RWPE1 (cell line): ENCODE results near the gene OR51E1.

Experiments used
- CTCF ChIA-PET: fragments of 350-600 bp; sonication (Branson Sonifier 250); formaldehyde crosslinking; extraction: SDS; loops from one replicate; lab custom pipeline; 2021; lab: Yijun Ruan, JAX
- POLR2A ChIA-PET: fragments of 400-600 bp; formaldehyde crosslinking; extraction: SDS; loops from one replicate; lab custom pipeline; 2020; ENCODE audit warnings: antibody characterized with exemption; ENCODE audit not compliant: low non-redundant PET; lab: Yijun Ruan, JAX
- DNase-seq: peaks from one replicate; pipeline ENCODE4 v3.0.0; 2012; ENCODE audit warnings: low spot score
- H3K27ac ChIP-seq: fragments of 450-650 bp; 2 replicates; pipeline ENCODE4 v1.5.1; 2017
- CTCF ChIP-seq: fragments of 450-650 bp; conservative IDR thresholded peaks from 2 replicates; pipeline ENCODE4 v1.5.1; 2017; ENCODE audit warnings: low read depth, mild to moderate bottlenecking

Gene OR51E1

DNA sequence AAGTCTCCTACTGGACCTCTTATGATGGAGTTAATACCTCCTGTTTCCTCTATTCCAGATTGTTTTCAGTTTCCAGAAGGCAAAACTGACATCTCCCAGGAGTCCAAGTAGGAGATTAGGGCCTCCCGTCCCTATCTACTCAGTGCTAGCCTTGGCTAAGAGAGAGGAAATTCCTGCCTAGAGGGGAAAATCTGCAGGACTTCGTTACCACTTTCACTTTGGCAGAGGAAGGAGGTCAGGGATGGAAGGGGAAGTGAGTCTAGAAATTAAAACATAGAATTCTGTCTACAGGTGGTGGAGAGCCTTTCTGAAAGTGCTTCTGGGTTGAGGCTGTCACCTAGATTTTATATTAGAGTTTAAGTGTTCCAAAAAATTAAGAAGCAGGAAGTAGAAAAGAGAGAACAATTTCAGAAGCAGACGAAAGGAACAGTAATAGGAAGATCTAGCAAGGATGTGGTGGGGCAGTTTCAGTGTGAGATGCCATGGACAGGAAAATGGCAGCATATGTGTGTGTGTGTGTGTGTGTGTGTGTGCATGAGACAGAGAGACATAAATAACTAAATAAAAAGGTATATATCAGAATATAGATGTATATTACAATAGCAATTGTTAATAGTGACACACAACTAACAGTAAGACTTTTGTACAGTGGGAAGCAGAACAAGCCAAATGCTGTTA, 33.4 kb upstream of the OR51E1 start:
- DNase-seq = no peak
- H3K27ac ChIP-seq = no peak overlapping the region
- POLR2A ChIA-PET = no interaction called here
- CTCF ChIA-PET = no interaction called here
- TF ChIP-seq CTCF = no peak

DNA sequence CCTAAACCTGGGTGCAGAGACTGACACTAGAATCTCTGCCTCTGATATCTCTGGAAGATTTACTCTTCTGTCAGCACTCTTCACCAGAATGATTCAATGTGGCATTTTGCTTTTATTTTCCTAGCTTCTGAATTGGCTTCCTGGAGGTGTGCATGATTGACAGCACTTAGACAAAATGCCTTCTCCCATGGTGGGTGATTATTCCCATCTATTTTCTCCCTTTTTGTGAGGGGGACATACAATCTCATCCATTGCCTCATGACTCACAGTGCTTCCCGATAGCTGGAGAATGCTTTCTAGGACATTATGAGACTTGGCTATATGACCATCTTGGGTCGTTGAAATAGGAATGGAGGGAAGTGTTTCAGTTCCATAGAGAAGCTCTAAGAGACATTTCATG, 31.8 kb upstream of the OR51E1 start:
- no peak overlapping the region for H3K27ac ChIP-seq
- ChIA-PET CTCF (interaction anchor here (0.7 kb wide), 1 partner anchor 761 kb away, joined by 3 read pairs; no protein-coding TSS in a partner anchor), POLR2A (no interaction called here)
- TF ChIP-seq CTCF = no peak
- DNase-seq = no peak

DNA sequence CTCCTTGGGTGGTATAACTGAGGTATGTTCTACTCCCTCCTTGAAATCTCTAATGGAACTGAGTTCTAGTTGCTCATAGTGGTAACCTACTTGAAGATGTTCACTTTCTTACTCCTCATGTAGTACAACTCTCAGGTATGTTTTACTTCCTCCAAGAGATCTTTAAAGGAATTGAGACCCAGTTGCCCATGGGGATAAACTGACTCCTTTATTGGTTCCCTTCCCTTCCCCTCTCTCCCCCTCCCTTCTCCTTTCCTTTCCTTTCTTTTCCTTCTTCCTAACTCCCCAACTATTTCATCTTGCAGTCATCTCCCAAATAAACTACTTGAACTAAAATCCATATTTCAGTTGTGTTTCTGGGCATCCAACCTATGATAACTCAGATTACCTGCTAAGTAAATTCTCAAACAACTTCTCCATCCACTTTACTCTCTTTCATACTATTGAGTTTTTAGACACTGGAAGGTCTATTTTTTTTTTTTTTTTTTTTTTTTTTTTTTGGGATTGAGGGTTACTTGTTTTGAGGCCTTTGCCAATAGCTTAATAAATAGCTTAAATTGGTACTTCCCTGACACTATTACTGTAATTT, 27.8 kb upstream of the OR51E1 start:
- ChIA-PET CTCF (no interaction called here), POLR2A (interaction anchor here (0.6 kb wide), 1 partner anchor 1278 kb away, joined by 4 read pairs; no protein-coding TSS in a partner anchor)
- no peak for TF ChIP-seq CTCF
- no peak overlapping the region for H3K27ac ChIP-seq
- DNase-seq = no peak

- no peak for TF ChIP-seq CTCF
- no peak for DNase-seq
- ChIA-PET POLR2A (no interaction called here), CTCF (no interaction called here)
- no peak overlapping the region for H3K27ac ChIP-seq
Observed at GRCh38 chr11:4619514-4619913, 24.3 kb upstream of the OR51E1 start.

- peak; percentile 44 for DNase-seq
- ChIA-PET POLR2A (no interaction called here), CTCF (interaction anchor here (0.5 to 2.1 kb wide), 13 partner anchors 10 to 1736 kb away, joined by 3 to 12 read pairs (median 4); partner anchors contain the start of gene OR51D1)
- no peak overlapping the region for H3K27ac ChIP-seq
- peak; percentile 65 for TF ChIP-seq CTCF
Observed at GRCh38 chr11:4626207-4627099, 17.3 kb upstream of the OR51E1 start.

- no peak overlapping the region for H3K27ac ChIP-seq
- CTCF ChIA-PET = interaction anchor here (0.6 to 2.3 kb wide), 13 partner anchors 9 to 1733 kb away, joined by 3 to 12 read pairs (median 4); no protein-coding TSS in a partner anchor
- POLR2A ChIA-PET = no interaction called here
- DNase-seq = no peak
- no peak for TF ChIP-seq CTCF
Observed at GRCh38 chr11:4636136-4636535, 7.6 kb upstream of the OR51E1 start.
